Measurements from ENCODE around the gene TNIP1.

DNA sequence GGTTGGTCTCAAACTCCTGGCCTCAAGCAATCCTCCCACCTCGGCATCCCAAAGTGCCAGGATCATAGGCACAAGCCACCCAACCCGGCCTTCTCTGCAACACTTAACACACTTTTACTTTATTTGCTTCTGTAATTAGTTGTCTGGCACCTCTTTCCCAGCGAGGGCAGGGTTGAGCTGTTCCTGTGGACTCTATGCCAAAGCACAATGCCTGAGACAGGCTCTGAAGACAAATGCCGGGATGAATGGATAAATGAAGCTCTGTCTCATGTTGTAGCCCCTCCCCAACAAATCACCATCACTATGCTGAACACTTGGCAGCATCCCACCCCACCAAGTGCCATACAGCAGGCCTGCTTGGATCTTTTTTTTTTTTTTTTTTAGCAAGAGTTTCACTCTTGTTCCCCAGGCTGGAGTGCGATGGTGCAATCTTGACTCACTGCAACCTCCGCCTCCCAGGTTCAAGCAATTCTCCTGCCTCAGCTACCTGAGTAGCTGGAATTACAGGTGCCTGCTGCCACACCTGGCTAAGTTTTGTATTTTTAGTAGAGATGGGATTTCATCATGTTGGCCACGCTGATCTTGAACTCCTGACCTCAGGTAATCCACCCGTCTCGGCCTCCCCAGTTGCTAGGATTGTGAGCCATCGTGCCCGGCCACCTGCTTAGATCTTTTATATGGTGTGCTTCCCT is 39.1 kb downstream of the TNIP1 start:
- TF ChIP-seq POLR2AphosphoS5 (IDR thresholded peaks at IDR 0.05) (no peak), POLR2A (IDR thresholded peaks at IDR 0.05) (no peak), EP300 (IDR thresholded peaks at IDR 0.05) (no peak)
- TF ChIP-seq, protein P1, sequence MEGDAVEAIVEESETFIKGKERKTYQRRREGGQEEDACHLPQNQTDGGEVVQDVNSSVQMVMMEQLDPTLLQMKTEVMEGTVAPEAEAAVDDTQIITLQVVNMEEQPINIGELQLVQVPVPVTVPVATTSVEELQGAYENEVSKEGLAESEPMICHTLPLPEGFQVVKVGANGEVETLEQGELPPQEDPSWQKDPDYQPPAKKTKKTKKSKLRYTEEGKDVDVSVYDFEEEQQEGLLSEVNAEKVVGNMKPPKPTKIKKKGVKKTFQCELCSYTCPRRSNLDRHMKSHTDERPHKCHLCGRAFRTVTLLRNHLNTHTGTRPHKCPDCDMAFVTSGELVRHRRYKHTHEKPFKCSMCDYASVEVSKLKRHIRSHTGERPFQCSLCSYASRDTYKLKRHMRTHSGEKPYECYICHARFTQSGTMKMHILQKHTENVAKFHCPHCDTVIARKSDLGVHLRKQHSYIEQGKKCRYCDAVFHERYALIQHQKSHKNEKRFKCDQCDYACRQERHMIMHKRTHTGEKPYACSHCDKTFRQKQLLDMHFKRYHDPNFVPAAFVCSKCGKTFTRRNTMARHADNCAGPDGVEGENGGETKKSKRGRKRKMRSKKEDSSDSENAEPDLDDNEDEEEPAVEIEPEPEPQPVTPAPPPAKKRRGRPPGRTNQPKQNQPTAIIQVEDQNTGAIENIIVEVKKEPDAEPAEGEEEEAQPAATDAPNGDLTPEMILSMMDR (IDR thresholded peaks at IDR 0.05) = no peak

Data from stomach (tissue), 4 donors.